Right ventricle myocardium superior (tissue), 1 donor: ENCODE results near the gene PRKCE. TPM values are rescaled to one million over a fixed set of nuclear protein-coding genes. Genes with fewer than 3 reads are reported as not detected.

Source experiments
- ATAC-seq: fragments of 200-7000 bp; cut with Tn5 transposase; one replicate; pipeline ENCODE4 v1.9.1; 2020; ENCODE audit warnings: mild to moderate bottlenecking; ENCODE audit not compliant: poor library complexity
- DNase-seq: peaks from one replicate; pipeline ENCODE4 v3.0.0-alpha.2; 2020
- intact Hi-C: fragments of 100-400 bp; cut with DNase I; formaldehyde crosslinking; loops from one replicate; pipeline ENCODE4 v1.11.2; 2022
- total RNA-seq: library from RNA; stranded (reverse); fragmentation: NEBNext Ultra II Directional; extraction: Animal tissue kit (Norgen Biotek cat#: 25700); gene quantifications from one replicate; pipeline ENCODE4 v1.2.1, GENCODE V29; 2021
- donor health status: DM: no; HTN: yes; CAD: no; lungs with severe emphysema.

PRKCE gene
- total RNA-seq, 1 donor from 2014 or later = 12.5 TPM

DNA sequence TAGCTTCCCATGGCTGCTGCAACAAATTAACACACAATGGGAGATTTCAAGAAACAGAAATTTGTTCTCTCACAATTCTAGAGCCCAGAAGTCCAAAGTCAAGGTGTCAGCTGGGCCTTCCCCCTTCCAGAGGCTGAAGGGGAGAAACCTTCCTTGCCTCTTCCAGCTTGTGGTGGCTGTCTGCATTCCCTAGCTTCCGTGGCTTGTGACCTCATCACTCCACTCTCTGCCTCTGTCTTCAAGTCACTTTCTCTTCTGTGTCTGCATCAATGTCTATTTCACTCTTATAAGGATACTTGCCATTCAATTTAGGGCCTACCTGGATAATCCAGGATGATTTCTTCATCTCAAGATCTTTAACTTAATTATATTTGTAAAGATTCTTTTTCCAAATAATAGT lies 23.6 kb upstream of the PRKCE start:
- intact Hi-C loops = no loop called here

DNA sequence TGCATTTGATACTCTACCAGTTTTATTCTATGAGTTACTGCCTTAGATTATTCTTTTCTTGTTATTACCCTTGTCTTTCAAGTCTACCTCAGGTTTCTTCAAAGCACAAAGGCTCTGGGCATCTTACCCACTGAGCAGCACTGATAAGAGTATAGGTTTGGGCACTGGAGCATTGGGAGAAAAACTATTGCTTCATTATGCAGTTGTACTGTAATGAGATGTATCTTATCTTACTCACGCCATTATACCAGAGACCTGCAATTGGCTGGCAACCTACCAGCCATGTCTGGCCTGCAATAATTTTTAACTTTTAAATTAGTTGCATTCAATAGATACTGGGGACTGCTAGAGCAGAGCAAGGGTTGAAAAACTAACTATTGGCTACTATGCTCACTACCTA lies 21.5 kb upstream of the PRKCE start:
- no peak for DNase-seq
- no peak for ATAC-seq
- intact Hi-C loops = no loop called here

More for the DNA sequence above, 23.6 kb upstream of the PRKCE start:
- no peak for ATAC-seq
- no peak for DNase-seq

DNA sequence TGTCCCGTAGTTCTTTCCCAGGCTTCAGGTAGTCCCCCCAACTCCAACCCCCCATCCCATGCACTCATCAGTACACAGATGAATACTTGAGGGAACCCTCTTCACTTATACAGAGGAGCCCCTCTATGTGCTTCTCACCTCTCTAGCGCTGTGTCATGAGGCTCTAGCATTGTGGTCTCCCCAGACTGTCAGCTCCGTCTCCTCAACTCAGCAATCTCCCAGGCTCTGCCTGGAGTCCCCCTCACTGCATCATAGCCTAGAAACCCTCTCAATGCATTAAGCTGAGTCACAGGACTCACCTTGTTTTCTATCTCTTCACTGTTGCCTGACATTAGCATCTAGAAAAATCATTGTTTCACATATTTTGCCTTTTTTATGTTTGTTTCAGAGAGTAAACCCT lies 20.2 kb upstream of the PRKCE start:
- ATAC-seq (no peak), DNase-seq (no peak)
- intact Hi-C loops = no loop called here

DNA sequence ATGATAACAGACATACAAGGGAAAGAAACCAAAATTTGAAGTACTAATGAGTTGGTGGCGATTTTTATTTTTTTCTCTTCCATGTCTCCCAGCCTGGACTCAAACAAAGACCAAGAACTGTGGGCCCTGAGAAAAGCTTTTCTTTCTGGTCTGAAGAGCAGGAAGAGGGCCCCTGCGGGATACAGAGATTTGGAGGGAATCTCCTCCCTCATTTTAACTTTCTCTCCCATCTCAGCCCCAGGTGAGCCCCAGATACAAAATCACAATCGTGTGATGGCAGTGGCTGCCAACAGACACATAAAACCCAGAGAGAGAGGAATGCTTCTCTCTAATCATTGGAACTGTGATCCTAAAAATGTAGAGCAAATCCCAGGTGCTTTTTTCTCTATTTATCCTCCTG lies 19.5 kb upstream of the PRKCE start:
- intact Hi-C loops = no loop called here
- ATAC-seq (no peak), DNase-seq (no peak)

DNA sequence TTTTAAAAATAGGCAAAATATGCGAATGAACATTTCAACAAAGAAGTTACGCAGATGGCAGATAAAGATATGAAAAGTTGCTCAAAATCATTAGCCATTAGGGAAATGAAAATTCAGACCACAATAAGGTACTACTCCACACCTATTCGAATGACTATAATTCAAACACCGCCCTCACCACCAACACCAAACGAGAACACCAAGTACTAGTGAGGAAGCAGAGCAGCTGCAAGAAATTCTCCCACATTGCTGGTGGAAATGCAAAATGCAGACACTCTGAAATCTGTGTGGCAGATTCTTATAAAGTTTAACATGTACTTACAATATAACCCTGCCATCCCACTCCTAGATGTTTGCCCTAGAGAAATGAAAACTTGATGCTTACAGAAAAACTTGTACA lies 17.3 kb upstream of the PRKCE start:
- DNase-seq (no peak), ATAC-seq (no peak)
- intact Hi-C loops = no loop called here

DNA sequence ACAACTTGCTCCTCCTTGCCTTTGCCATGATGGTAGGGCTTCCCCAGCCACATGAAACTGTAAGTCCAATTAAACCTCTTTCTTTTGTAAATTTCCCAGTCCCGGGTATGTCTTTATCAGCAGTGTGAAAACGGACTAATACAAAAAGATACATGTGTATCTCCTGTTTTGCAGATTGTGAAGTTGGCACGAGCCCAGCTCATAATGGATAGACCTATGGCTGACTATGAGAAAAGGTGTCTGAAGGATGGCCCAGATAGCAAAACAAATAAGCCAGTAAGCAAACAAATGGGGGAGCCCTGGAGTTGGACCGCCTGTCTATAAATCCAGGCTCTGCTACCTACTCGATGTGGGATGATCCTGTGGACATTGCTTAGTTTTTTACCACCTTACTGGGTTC lies 15.5 kb upstream of the PRKCE start:
- DNase-seq (no peak), ATAC-seq (no peak)
- intact Hi-C loops = no loop called here

DNA sequence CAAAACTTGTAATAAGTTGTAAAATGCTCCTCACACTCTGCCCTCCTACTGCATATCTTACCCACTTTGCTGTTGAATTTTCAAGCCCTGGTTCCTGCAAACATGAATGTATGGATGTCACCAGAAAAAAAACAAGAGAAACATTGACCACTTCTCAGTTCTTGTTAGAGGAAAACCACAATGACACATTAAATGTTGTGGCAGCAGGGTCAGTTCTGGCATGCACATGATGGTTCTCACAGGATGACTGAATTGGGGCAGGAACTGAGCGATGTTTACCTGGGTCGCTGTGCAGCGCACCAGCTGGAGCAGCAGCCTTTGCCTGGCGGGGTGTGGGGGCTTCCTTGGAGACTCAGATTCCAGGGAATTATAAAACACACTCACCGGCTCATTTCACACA lies 14.0 kb upstream of the PRKCE start:
- no peak for DNase-seq
- intact Hi-C loops = no loop called here
- no peak for ATAC-seq

DNA sequence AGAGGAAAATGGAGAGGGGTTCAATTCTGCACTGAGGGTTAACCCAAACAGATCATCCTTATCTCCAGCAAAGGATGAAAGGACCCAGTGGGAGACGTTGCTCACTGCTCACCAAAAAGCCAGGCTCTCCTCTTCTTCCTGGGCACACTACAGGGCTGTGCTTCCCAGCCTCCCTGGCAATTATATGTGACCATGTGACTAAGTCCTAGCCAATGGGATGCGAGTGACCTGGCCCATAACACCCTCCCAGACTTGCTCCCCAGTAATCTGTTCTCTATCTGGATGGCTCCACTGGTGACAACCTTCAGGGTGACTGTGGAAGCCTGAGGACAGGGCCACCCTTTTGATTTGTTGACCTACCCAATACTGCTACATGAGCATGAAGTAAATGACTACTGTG lies 10.9 kb upstream of the PRKCE start:
- no peak for DNase-seq
- intact Hi-C loops = no loop called here
- ATAC-seq = no peak

DNA sequence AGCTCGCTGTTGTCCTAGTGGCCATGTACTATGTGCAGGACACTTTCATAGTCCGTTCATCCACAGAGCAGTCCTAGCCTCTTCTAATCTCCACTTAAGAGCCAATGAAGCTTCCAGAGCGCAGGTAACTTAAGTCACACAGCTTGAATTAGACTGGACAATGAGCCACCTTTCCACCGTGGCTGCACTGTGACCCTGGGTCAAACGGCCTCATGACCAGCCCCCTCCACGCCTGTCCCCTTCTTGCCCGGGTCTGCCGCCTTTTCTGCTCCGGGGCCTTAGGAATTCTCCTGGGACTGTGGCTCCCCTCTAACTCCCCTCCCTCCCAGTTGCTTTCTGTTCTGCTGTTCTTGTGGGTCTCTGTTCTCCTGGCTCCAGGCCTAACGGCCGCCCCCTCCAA lies 8.4 kb upstream of the PRKCE start:
- intact Hi-C loops = loop anchor here (2.0 kb wide), 1 partner anchor 294 kb away; no protein-coding TSS in a partner anchor
- DNase-seq = no peak
- ATAC-seq = peak; percentile 25

DNA sequence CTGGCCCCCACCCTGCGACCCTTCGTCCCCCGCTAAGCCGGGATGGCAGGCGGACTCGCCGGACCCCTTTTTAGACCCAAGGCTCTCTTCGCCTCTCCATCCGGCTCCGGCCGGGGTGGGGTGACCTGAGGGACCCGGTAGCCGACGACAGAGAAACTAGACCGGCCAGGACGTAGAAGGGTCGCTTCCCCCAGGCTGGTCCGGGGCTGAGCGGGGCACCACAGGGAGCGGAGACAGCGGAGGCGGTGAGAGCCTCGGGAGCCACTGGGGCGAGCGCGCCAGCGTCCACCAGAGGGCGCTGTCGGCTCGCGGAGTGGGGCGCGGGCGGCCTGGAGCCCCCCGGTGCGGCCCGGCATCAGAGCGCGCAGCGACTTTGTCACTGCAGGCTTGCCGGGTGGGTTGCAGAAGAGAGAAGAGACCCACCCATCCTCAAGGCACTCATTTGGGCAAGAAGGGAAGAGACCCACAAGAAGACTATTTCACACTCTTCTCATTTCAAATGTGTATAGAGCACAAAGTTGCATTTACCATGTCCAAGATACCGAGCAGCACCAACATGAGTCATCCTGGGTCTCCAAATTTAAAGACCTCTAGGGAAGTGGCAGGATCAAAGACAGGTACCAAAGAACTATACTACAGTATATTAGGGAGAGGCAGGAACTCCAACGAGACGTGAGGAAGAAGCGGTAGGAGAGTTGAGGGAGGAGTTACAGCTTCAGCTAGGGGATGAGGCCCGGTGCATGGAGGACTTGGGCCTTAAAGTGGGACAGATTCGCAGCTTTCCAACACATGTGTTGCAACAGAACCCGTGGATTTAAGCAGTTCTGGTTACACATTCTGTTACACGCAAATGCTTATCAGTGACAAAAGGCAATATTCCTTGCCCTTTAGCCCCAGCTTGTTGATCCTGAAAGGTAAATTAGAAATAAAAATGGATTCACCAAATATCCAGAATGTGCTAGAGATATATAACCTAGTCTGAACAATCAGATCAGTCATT lies 7.6 kb upstream of the PRKCE start:
- DNase-seq = peak; percentile 83
- intact Hi-C loops = loop anchor here (2.0 kb wide), 2 partner anchors 133 to 293 kb away; no protein-coding TSS in a partner anchor
- ATAC-seq = peak; percentile 99

DNA sequence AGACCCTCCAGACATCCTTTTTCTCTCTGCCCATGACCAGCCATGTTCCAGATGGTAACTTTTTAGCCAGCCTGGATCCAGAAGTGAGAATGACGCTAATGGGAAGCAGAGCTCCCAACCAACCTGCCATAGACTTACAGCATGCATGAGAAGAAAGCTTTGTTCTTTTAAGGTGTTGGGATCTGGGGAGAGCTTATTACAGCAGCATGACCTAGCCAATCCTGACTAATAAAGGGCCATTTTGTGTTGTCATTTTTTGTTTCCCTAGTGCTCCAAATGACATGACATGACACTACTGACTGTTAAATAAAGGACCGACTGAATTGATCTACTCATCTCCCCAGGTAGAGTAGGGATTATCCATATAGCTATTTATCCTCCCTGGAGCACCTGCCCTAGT lies 5.2 kb upstream of the PRKCE start:
- no peak for ATAC-seq
- intact Hi-C loops = no loop called here
- DNase-seq = no peak

DNA sequence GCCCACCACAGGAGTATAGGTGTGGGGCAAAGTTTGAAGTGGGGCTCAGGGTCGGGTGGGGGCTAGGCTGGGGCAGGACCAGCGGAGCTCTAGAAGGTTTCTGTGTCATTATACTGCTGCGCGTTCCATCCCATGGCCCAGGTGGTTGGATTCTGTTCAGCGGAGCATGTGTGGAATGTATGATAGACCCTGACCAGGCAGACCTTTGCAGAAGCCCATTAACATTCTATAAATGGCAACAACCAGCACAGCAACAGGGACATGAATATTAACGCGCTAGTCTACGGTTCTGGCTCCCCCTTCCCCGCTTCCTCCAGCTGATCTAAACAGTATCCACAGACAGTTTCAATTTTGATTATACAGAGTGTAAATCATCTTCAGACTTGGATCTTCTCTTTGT lies 4.1 kb upstream of the PRKCE start:
- intact Hi-C loops = no loop called here
- DNase-seq (no peak), ATAC-seq (no peak)

DNA sequence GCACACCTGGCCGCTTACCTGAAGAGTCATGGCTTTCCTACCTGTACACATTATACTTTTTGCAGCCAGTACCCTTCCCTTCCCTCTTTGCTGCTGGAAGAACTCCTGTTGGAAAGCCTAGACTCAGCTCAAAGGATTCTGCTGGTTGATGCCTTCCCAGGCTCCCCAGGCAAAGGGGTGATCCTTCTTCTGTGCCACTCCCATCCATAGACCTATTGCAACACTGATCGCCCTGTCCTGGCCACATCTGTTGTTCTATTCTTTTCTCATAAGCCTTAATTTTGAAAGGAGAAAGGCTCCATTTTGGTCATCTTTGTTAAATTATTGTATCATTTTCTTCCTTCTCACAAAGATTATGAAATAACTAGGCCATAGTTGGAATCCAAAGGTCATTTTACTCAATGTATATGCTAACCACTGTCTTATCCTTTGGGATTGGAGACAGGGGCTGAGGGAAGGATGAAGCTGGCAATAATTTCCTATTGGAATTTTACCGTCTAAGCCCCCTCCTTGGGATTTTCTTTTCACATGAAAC lies 3.4 kb upstream of the PRKCE start:
- DNase-seq = no peak
- intact Hi-C loops = no loop called here
- ATAC-seq = no peak

DNA sequence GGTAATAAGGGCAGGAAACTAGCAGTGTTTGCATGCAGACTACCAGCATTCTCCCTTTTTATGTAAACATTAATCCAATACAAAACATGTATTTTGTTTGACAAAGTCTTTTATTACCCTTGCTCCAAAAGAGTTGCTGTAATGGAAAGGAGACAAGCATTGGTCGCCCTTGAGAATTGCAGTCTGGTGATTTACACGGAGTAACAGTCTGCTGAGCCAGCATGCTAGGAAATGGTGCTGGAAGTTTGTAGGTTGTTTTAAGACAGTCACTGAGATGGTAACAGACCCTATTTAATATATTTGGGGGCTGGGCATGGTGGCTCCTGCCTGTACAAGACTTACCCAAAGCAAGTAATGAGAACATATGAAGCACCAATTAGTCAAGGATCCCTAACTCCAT lies 2.8 kb upstream of the PRKCE start:
- intact Hi-C loops = no loop called here
- no peak for DNase-seq
- no peak for ATAC-seq

DNA sequence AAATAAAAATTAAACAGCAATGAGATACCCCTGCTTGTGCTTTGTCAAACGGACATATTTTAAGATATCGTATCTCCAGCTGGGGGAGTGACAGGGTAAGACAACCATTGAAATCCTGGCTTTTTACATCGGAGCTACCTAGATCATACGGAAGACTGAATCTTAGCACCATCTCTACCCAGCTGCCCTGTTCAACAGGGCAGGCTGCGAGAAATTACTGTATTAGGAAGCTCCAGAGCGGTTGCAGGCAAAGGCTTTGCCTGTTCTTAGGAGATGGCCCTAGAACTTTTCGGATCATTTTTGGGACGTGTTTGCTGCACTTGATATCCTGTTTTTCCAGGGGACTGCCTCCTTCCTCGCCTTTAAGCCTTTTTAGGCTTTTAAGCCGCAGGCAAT lies 2.0 kb upstream of the PRKCE start:
- ATAC-seq = no peak
- intact Hi-C loops = no loop called here

DNA sequence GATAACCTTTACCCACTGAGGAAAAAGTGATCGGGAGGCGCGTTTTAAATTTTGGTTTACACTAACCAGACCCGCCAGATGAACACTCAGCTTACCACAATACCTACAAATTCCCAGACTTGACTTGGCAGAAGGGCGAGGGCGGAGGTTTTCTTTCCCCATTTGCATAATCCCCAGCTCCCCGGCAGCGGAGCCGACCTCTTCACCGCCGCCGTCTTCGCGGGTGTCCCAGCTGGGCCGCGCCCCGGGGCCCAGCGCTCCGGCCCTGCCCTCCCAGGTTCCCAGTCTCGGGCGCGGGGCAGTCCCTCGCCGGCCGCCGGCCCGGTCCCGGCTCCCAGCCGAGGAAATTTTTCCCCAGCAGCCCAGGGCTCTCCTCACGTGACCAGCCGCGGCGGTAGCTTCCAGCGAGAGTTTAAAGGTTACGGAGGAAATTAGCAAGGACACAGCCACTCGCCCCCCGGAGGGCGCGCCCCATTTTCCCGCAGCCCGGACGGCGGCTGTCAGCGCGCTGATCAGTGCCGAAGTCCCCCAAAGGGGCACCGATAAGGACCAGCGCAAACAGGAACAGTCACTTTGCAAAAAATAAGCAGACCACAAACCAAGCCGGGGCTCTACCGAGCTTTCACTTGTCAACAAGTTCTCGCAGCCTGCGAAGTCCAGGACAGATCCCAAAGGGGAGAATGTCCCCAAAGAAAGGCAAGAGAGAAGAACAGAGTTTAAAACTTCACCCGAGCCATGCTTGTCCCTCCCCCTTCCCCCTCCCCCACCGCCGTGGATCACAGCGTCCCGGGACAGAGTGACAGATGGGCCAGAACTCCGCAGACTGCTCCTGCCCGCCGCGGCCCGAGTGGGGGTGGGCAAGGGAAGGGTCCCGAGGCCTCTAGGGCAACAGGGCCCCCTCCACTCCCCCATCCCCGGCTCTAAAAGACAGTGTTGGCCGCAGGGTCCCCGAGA lies 1.3 kb upstream of the PRKCE start:
- peak; percentile 68 for ATAC-seq
- intact Hi-C loops = no loop called here
- peak; percentile 88 for DNase-seq

More for the DNA sequence above, 2.0 kb upstream of the PRKCE start:
- DNase-seq = no peak

DNA sequence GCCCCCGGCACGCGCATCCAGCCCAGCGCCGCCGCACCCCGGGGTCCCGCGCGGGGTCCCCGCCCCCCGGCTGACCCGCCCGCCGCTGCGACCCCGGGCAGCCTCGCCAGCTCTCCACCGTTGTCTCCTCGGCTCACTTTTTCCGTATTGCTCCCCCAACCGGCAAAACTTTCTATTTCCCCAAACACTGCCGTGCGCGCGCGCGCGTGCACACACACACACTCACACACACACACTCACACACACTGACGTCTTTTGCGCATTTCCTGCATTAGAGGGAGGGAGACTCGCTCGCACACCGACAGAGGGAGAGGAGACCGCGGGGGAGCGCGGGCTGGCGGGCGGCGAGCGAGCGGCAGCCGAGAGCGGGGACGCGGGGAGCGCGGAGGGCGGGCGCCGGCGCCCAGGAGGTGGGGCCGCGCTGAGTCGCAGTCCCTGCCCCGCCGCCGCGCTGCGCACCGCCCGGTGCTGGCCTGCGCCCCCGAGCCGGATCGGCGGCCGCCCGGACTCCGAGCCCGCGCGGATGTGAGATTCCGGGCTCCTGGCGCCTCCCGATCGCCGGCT lies 542 bp upstream of the PRKCE start:
- peak; percentile 97 for DNase-seq
- ATAC-seq = peak; percentile 79
- intact Hi-C loops = no loop called here

DNA sequence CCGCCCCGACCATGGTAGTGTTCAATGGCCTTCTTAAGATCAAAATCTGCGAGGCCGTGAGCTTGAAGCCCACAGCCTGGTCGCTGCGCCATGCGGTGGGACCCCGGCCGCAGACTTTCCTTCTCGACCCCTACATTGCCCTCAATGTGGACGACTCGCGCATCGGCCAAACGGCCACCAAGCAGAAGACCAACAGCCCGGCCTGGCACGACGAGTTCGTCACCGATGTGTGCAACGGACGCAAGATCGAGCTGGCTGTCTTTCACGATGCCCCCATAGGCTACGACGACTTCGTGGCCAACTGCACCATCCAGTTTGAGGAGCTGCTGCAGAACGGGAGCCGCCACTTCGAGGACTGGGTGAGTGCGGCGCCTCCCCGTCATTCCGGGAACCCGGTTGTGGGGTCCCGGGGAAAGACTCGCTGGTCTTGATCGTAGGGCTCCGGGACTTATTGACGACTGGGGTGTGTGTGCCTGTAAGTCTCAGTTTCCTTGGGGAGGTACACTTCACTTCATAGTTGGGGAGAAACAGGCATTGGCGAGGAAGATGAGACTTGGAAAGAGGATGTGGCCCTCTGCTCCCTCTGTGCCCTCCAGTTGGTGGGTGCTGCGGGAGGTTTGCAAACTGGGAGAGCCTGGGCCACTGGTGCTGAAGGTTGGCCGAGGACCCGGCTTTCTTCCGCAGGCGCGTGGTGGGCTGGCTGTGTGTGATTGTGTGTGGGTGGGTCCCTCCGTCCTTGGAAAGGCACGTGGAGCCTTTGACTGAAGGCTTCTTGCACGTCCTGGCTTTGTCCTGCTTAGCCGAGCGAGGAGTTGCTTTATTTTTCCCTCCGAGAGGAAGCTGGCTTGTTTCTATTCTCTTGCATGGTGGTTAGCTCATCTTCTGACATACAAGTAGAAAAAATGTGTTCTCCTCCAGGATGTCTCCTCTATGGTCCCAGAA lies 886 bp downstream of the PRKCE start:
- no peak for ATAC-seq
- intact Hi-C loops = no loop called here
- peak; percentile 55 for DNase-seq
